GM12878 (cell line): Measurements from ENCODE around the gene L1CAM. TPM values are rescaled to one million over a fixed set of nuclear protein-coding genes. Genes with fewer than 3 reads are reported as not detected.

Source experiments
- ATAC-seq: fragments of 200-7000 bp; cut with Tn5 transposase; 3 replicates; pipeline ENCODE4 v1.9.1; 2020; ENCODE audit warnings: mild to moderate bottlenecking, moderate library complexity
- BruUV-seq: library from RNA; stranded (reverse); fragments of 400-500 nt; replicated peaks from 2 replicates; lab custom pipeline; 2021; lab: Mats Ljungman, UMichigan
- CTCF ChIA-PET: fragments of 300-600 bp; sonication (Branson Sonifier 250); formaldehyde crosslinking; extraction: SDS; loops from one replicate; lab custom pipeline; 2021; ENCODE audit warnings: inconsistent platforms; lab: Yijun Ruan, JAX
- POLR2A ChIA-PET: fragments of 350-600 bp; formaldehyde crosslinking; extraction: SDS; loops from one replicate; lab custom pipeline; 2021; ENCODE audit warnings: inconsistent platforms; lab: Charles Lee
- RAD21 ChIA-PET: fragments of 300-600 bp; sonication (Branson Sonifier 250); formaldehyde crosslinking; loops from one replicate; lab custom pipeline; 2023; ENCODE audit warnings: antibody characterized with exemption; ENCODE audit not compliant: unreplicated experiment; lab: Charles Lee
- SMC1A ChIA-PET: fragments of 300-600 bp; sonication (Branson Sonifier 250); formaldehyde crosslinking; loops from one replicate; lab custom pipeline; 2023; ENCODE audit not compliant: unreplicated experiment, uncharacterized antibody; lab: Charles Lee
- DNase-seq: peaks from one replicate; pipeline ENCODE4 v3.0.0-alpha.2; 2011; ENCODE audit warnings: low read depth, low spot score
- FAIRE-seq: peaks from 3 replicates; lab custom pipeline; 2011; peaks lifted over from hg19 to GRCh38; lab: Jason Lieb, UNC
- H2AFZ ChIP-seq: 2 replicates; pipeline ENCODE4 v1.6.0; 2011; ENCODE audit warnings: low read depth, low read length, control low read depth; ENCODE audit not compliant: control insufficient read depth
- H3K27ac ChIP-seq: 2 replicates; pipeline ENCODE4 v1.5.1; 2011; ENCODE audit warnings: control low read depth; ENCODE audit not compliant: control insufficient read depth, insufficient read depth
- H3K27me3 ChIP-seq, 2 experiments: replicated peaks in 1 of 2; 2 replicates each; pipeline versions ENCODE4 v1.6.0 to v1.6.1; 2011; ENCODE audit warnings: low read length in 1 of 2; ENCODE audit not compliant: control insufficient read depth in 2 of 2, insufficient read depth in 2 of 2
- H3K36me3 ChIP-seq, 2 experiments: 2 replicates each; pipeline ENCODE4 v1.5.1; 2011; ENCODE audit warnings: low read length in 1 of 2; ENCODE audit not compliant: control insufficient read depth in 2 of 2, insufficient read depth in 2 of 2
- H3K4me1 ChIP-seq: 2 replicates; pipeline ENCODE4 v1.6.1; 2011; ENCODE audit warnings: mild to moderate bottlenecking, low read length, moderate library complexity, mixed read lengths; ENCODE audit not compliant: control insufficient read depth, insufficient read depth
- H3K4me2 ChIP-seq: 2 replicates; pipeline ENCODE4 v1.6.0; 2011; ENCODE audit warnings: control low read depth; ENCODE audit not compliant: control insufficient read depth, insufficient read depth
- H3K4me3 ChIP-seq: fragments of 200-600 bp; sonication (generic); 2 replicates; pipeline ENCODE4 v1.5.1; 2016
- H3K79me2 ChIP-seq: 2 replicates; pipeline ENCODE4 v1.6.0; 2011; ENCODE audit warnings: low read length; ENCODE audit not compliant: control insufficient read depth, insufficient read depth
- H3K9ac ChIP-seq: 2 replicates; pipeline ENCODE4 v1.8.0; 2011; ENCODE audit warnings: low read length, control low read depth, mixed read lengths; ENCODE audit not compliant: control insufficient read depth, insufficient read depth
- H3K9me3 ChIP-seq: replicated peaks from 3 replicates; pipeline ENCODE4 v1.5.1; 2011; ENCODE audit warnings: mild to moderate bottlenecking, low read length; ENCODE audit not compliant: control insufficient read depth, insufficient read depth
- H4K20me1 ChIP-seq: 2 replicates; pipeline ENCODE4 v1.6.0; 2011; ENCODE audit not compliant: control insufficient read depth, insufficient read depth
- BCLAF1 ChIP-seq: fragments of 450-650 bp; IDR thresholded peaks from 2 replicates; pipeline ENCODE4 v1.6.1; 2017; ENCODE audit warnings: antibody characterized with exemption, mild to moderate bottlenecking, moderate library complexity
- E4F1 ChIP-seq: fragments of 450-650 bp; IDR thresholded peaks from 2 replicates; pipeline ENCODE4 v1.6.1; 2018; ENCODE audit warnings: borderline replicate concordance, mild to moderate bottlenecking; ENCODE audit not compliant: partially characterized antibody
- EP300 ChIP-seq, 2 experiments: fragments of 150-350 bp in 1 of 2; IDR thresholded peaks; 2 replicates each; pipeline ENCODE4 v1.6.1; 2011 to 2012; ENCODE audit warnings: low read depth in 2 of 2, low read length in 2 of 2, borderline replicate concordance in 1 of 2, improper control_type of control experiment in 1 of 2, inconsistent platforms in 1 of 2; ENCODE audit not compliant: control insufficient read depth in 1 of 2
- FOS ChIP-seq: IDR thresholded peaks from 3 replicates; pipeline ENCODE4 v1.6.1; 2011; ENCODE audit warnings: borderline replicate concordance; ENCODE audit not compliant: insufficient read length; ENCODE audit errors: extremely low read depth
- FOXM1 ChIP-seq: IDR thresholded peaks from 2 replicates; pipeline ENCODE4 v1.6.1; 2012; ENCODE audit warnings: low read depth, mild to moderate bottlenecking, inconsistent platforms, low read length, moderate library complexity
- KDM1A ChIP-seq: fragments of 200-600 bp; sonication (generic); IDR thresholded peaks from 2 replicates; pipeline ENCODE4 v1.6.1; 2016; ENCODE audit warnings: borderline replicate concordance
- KLF5 ChIP-seq: fragments of 450-650 bp; IDR thresholded peaks from 2 replicates; pipeline ENCODE4 v1.6.1; 2014; ENCODE audit warnings: mild to moderate bottlenecking; ENCODE audit not compliant: partially characterized antibody
- NFXL1 ChIP-seq: fragments of 450-650 bp; IDR thresholded peaks from 2 replicates; pipeline ENCODE4 v1.6.1; 2017; ENCODE audit warnings: antibody characterized with exemption, mild to moderate bottlenecking, borderline replicate concordance
- NR2C2 ChIP-seq: IDR thresholded peaks from 2 replicates; pipeline ENCODE4 v1.6.1; 2011; ENCODE audit warnings: borderline replicate concordance, low read depth; ENCODE audit not compliant: control insufficient read depth, insufficient read length
- WGBS: methylation state at CpG from one replicate; pipeline ENCODE4 v1.1.6; 2016; ENCODE audit warnings: low lambda C conversion rate; ENCODE audit not compliant: insufficient replicate concordance, insufficient coverage; ENCODE audit errors: missing lambda C conversion rate; 5-methylcytosine and 5-hydroxymethylcytosine counted together
- in situ Hi-C: fragments of 300-500 bp; cut with MboI; formaldehyde crosslinking; loops from 9 replicates; pipeline ENCODE4 v1.14.3; 2018; ENCODE audit warnings: mixed read lengths
- intact Hi-C: fragments of 100-400 bp; cut with micrococcal nuclease; formaldehyde crosslinking; loops from one replicate; pipeline ENCODE4 v1.14.2; 2022; ENCODE audit not compliant: unreplicated experiment
- polyA plus RNA-seq, 11 experiments: library from polyadenylated mRNA; depleted of rRNA in 4 of 11; unstranded in 6 of 11; stranded (reverse) in 5 of 11; fragments of >200 nt; fragmentation: Nextera tagmentation in 4 of 11; fragmentation: Illumina TruSeq in 1 of 11; extraction: Ambion mirVana in 4 of 11; extraction: Trizol in 1 of 11; gene quantifications; 1 replicate in 1 of 11; 2 replicates in 10 of 11; pipeline versions ENCODE4 v1.2.1 to v1.2.3, GENCODE V29; 2011 to 2016; ENCODE audit warnings: inconsistent platforms in 2 of 11, missing spikeins in 2 of 11, low read depth in 1 of 11
- total RNA-seq, 4 experiments: library from RNA; depleted of rRNA in 3 of 4; stranded (reverse); fragments of >200 nt in 3 of 4; fragmentation: Illumina TruSeq in 1 of 4; extraction: Trizol in 1 of 4; gene quantifications; 2 replicates each; pipeline versions ENCODE4 v1.2.1 to v1.2.3, GENCODE V29; 2013 to 2021

L1CAM gene
- total and polyA plus RNA-seq, 10 of the 15 experiments (the other 5 are each of a cell fraction or from before 2014, with no cell fraction given), result 0.01 to 0.64 (median 0.09) TPM; not detected in 5

GRCh38 chrX:153862369-153863250 is 23.4 kb downstream of the L1CAM start:
- H3K9me3 ChIP-seq, result no peaks in the 10 kb centered on the region
- H3K27me3 ChIP-seq, result no peaks in the 10 kb centered on the region; a peak in 1 of 4 replicates
- no peak overlapping the region for H3K4me3 ChIP-seq
- H3K4me1 ChIP-seq, result no peaks in the 10 kb centered on the region
- H3K36me3 ChIP-seq, result no peaks in the 10 kb centered on the region
- SMC1A ChIA-PET, result no interaction called here
- intact Hi-C loops, result no loop called here
- no peak for ATAC-seq
- POLR2A ChIA-PET, result no interaction called here
- no TSS peak for BruUV-seq
- no peak for TF ChIP-seq FOXM1
- no peak for TF ChIP-seq BCLAF1
- TF ChIP-seq EP300 (IDR thresholded peaks at IDR 0.05; ENCODE audit: borderline replicate concordance in 1 of 2, control insufficient read depth in 1 of 2, low read depth in 2 of 2, low read length in 2 of 2), result no peak
- no peak for TF ChIP-seq KDM1A
- TF ChIP-seq E4F1, result no peak
- TF ChIP-seq NR2C2, result no peak
- no peak for TF ChIP-seq FOS
- TF ChIP-seq NFXL1, result no peak
- no peak for TF ChIP-seq KLF5
- no peak overlapping the region for H3K4me2 ChIP-seq
- no peak overlapping the region for H3K27ac ChIP-seq
- H3K79me2 ChIP-seq, result no peaks in the 10 kb centered on the region
- H4K20me1 ChIP-seq, result no peaks in the 10 kb centered on the region
- no peak overlapping the region for H3K9ac ChIP-seq
- WGBS, result 26% methylated on average over 22 of the region's 22 CpGs
- in situ Hi-C loops, result no loop called here
- RAD21 ChIA-PET, result no interaction called here
- H2AFZ ChIP-seq, result no peak overlapping the region
- CTCF ChIA-PET, result no interaction called here
- DNase-seq, result no peak
- FAIRE-seq, result no peak
